Skeletal muscle satellite cell (primary cell): ENCODE data around the gene GPR157.

Experiments used
- H3K27me3 ChIP-seq: 2 replicates; pipeline ENCODE4 v1.7.0; 2013; ENCODE audit warnings: low read length; ENCODE audit not compliant: control insufficient read depth, insufficient read depth
- H3K36me3 ChIP-seq: 2 replicates; pipeline ENCODE4 v1.7.0; 2013; ENCODE audit warnings: mild to moderate bottlenecking, control low read depth, low read length; ENCODE audit not compliant: insufficient read depth
- H3K4me1 ChIP-seq: 2 replicates; pipeline ENCODE4 v1.7.0; 2013; ENCODE audit warnings: low read length; ENCODE audit not compliant: control insufficient read depth, insufficient read depth
- H3K4me2 ChIP-seq: 2 replicates; pipeline ENCODE4 v1.7.0; 2013; ENCODE audit warnings: mild to moderate bottlenecking, low read length
- H3K4me3 ChIP-seq: 2 replicates; pipeline ENCODE4 v1.7.0; 2013; ENCODE audit warnings: low read length
- H3K9ac ChIP-seq: 2 replicates; pipeline ENCODE4 v1.7.0; 2013; ENCODE audit warnings: mild to moderate bottlenecking, low read depth, low read length, moderate library complexity
- H3K9me3 ChIP-seq: replicated peaks from 2 replicates; pipeline ENCODE4 v1.7.0; 2013; ENCODE audit warnings: mild to moderate bottlenecking, control low read depth, low read length

GPR157 gene

DNA sequence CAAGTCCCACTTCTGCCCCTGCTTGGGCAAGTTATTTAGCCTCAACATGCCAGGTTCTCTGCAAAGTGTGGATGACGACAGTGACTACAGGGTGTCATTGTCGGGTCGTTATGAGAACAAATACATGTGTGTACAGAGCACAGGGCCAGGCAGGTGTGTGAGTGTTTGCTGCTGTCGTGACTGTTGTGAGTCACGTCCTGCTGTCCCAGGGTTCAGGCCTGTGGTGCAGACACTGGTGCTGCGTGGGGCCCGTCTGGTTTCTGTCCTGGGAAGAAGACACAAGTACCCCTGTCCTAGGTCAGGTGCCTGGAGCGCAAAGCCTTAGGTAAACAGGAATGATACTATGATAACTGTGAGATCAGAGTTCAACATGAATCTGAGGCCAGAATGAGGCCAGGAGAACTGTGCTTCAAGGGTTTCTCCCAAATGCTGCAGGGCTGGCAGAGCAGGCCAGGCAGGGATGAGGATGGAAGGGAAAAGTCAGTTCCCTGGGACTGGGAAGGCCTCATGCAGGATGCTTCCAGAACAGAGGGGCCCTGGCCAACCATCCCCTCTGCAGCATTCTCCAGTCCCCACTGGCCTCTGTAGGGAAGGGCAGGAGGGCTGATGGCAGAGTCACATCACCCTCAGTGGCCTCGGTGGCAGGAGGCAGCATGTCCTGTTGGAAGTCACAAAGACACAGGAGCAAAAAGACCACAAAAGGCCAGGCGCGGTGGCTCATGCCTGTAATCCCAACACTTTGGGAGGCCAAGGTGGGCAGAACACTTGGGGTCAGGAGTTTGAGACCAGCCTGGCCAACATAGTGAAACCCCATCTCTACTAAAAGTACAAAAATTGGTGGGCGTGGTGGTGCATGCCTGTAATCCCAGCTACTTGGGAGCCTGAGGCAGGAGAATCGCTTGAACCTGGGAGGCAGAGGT lies 15.7 kb downstream of the GPR157 start:
- Histone ChIP-seq H3K27me3 (no peaks in the 10 kb centered on the region), H3K9ac (no peak overlapping the region), H3K4me2 (no peak overlapping the region), H3K36me3 (peaks cover 1% of the 10 kb centered on the region), H3K4me3 (no peak overlapping the region), H3K4me1 (no peaks in the 10 kb centered on the region), H3K9me3 (no peaks in the 10 kb centered on the region)

DNA sequence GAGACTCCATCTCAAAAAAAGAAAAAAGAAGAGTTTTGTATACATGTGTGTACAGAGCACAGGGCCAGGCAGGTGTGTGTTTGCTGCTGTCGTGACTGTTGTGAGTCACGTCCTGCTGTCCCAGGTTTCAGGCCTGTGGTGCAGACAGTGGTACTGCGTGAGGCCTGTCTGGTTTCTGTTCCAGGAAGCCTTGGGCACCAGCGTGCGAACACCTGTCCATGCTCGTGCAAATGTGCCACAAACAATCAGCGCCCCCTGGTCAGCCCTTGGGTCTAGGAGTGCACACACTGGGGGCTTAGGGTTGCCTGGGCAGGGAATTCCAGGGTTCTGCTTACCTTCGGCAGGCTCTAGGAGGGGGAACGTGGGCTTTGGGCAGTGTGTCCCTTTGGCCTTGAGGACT lies 16.9 kb downstream of the GPR157 start:
- H3K36me3 ChIP-seq, result peaks cover 5% of the 10 kb centered on the region
- H3K4me2 ChIP-seq, result no peak overlapping the region
- H3K9me3 ChIP-seq, result no peaks in the 10 kb centered on the region
- H3K9ac ChIP-seq, result no peak overlapping the region
- H3K4me1 ChIP-seq, result no peaks in the 10 kb centered on the region
- no peak overlapping the region for H3K4me3 ChIP-seq
- H3K27me3 ChIP-seq, result no peaks in the 10 kb centered on the region

DNA sequence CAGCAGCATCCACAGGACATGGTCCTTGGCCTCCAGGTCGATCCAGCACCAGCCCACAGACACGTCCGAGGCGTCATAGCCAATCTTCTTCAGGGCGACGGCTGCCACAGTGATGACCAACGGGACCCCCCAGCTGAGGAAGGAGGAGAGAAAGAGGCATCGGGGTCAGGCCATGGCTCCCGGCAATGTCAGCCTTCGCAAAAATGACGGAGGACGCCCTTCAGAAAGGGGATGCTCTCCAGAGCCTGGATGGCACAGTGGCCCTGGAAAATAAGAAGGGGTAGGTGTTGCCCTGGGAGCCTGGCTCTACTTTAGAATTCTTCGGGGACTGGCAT lies 17.6 kb downstream of the GPR157 start:
- H3K27me3 ChIP-seq, result no peaks in the 10 kb centered on the region
- H3K4me1 ChIP-seq, result no peaks in the 10 kb centered on the region
- H3K4me3 ChIP-seq, result no peak overlapping the region
- no peak overlapping the region for H3K9ac ChIP-seq
- no peaks in the 10 kb centered on the region for H3K9me3 ChIP-seq
- no peak overlapping the region for H3K4me2 ChIP-seq
- peaks cover 5% of the 10 kb centered on the region for H3K36me3 ChIP-seq

DNA sequence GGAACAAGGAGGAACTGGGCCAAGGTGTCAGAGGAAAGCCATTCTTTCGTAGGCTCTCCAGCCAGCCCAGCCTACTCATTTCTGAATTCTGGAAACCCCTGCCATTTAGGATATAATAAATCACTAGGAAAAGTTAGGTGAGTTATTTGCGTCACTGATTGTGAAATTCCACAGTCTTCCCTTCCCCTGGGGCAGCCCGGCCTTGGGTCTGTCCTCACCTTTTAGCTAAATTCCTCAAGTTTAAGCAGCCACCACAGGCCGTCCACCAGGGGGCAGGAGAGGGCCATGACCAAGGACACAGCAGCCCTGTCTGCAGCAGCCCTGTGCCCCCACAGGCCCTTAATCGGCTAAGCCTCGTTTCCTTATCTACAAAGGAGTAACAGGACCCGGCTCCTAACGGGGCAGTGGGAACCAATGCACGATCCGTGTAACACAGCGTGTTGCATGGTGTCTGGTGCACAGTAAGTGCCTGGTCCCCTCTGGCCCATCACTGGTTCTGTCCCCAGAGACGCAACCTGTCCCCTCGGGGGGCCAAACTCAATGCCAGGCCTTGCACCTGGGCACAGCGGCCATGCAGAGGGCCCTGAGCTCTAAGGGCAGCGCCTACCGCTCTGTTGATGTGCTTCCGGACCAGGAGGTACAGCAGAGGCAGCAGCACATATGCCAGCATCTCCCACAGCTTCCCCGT lies 18.1 kb downstream of the GPR157 start:
- H3K36me3 ChIP-seq, result peaks cover 5% of the 10 kb centered on the region
- no peak overlapping the region for H3K4me2 ChIP-seq
- no peak overlapping the region for H3K9ac ChIP-seq
- no peak overlapping the region for H3K4me3 ChIP-seq
- no peaks in the 10 kb centered on the region for H3K9me3 ChIP-seq
- H3K27me3 ChIP-seq, result no peaks in the 10 kb centered on the region
- no peaks in the 10 kb centered on the region for H3K4me1 ChIP-seq

DNA sequence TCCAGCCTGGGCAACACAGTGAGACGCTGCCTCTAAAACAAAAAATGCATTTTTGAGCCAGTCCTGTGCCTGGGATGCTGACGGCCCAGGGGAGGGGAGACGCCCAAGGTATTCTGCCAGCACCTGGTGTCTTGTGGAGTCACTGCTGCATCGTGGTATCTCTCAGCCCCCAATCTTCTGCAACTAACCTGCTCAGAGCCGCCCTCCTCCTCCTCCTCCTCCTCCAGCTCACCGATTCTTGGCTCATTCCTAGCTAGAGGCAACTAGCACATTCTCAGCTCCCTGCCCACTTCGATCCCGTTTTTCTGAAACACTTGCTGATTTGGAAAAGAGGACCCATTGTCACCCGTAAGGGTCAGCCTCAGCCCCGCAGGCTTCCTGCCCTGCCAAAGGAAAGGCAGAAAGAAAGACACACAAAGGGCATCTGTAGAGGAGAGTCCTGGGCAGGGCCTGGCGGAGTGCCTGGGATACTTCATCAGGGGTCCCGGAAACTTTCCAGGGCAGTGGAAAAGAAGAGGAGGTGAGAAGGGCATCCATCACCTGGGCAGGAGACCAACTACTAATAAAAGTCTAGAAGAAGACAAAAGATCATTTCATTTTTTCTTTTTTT lies 20.7 kb downstream of the GPR157 start:
- H3K4me1 ChIP-seq, result no peaks in the 10 kb centered on the region
- H3K4me2 ChIP-seq, result no peak overlapping the region
- no peak overlapping the region for H3K9ac ChIP-seq
- H3K9me3 ChIP-seq, result no peaks in the 10 kb centered on the region
- no peaks in the 10 kb centered on the region for H3K27me3 ChIP-seq
- H3K4me3 ChIP-seq, result no peak overlapping the region
- H3K36me3 ChIP-seq, result peaks cover 17% of the 10 kb centered on the region

DNA sequence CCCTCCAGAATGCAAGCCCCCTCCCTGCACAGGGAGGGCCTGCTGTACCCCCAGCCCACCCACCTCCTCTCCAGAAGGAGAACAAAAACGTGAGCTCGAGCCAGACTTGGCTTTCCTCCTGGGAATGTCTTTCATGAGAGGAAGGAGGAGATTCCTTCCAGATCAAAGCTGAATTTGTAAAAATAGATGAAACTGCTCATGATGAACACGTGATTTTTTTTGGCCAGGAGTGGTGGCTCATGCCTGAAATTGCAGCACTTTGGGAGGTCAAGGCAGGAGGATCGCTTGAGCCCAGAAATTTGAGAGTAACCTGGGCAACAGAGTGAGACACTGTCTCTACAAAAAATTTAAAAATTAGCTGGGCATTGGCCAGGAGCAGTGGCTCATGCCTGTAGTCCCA lies 21.8 kb downstream of the GPR157 start:
- H3K4me3 ChIP-seq, result no peak overlapping the region
- H3K4me1 ChIP-seq, result no peaks in the 10 kb centered on the region
- no peaks in the 10 kb centered on the region for H3K27me3 ChIP-seq
- H3K9me3 ChIP-seq, result no peaks in the 10 kb centered on the region
- H3K36me3 ChIP-seq, result peaks cover 20% of the 10 kb centered on the region
- no peak overlapping the region for H3K9ac ChIP-seq
- H3K4me2 ChIP-seq, result no peak overlapping the region

DNA sequence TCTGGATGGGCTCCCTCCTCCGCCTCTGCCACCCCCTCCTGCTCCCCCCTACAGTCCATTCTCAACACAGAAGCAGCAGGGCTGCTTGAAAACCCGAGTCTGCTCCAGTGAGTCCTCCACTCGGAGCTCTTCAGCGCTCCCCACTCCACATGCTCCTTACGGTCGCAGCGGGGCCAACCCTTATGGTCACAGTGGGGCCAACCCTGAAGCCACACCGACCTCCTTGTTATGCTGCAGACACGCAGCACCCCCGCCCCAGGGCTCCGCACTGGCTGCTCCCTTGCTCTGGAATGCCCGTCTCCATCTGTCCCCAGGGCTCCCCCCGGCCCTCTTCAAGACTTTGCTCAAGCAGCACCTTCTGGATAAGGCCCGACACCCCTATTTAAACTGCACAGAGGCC lies 22.6 kb downstream of the GPR157 start:
- Histone ChIP-seq H3K4me3 (no peak overlapping the region), H3K4me1 (no peaks in the 10 kb centered on the region), H3K9me3 (no peaks in the 10 kb centered on the region), H3K9ac (no peak overlapping the region), H3K4me2 (no peak overlapping the region), H3K27me3 (no peaks in the 10 kb centered on the region), H3K36me3 (peaks cover 20% of the 10 kb centered on the region)

DNA sequence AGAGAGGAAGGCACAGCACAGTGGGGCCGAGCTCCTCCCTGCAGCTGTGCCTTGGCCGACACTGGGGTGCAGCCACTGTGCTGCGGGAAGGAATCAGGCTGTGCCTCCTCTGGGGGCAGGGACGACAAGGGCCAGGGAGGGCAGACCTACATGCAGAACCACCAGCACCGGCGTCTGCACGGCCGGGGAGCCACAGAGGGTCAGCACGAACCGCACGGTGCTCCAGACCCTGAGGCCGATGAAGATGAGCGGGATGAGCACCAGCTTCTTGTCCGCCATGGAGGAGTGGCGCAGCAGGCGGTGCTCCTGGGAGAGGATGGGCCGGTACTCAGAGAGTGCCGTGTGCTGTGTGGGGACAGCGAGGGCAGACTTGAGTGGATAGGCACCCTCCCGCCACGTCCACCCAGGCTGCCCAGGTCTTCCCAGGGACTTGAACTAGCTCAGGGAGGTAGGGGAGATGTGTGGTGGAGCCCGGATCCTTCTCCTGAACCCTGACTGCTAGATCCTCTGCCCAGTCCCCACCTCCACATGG lies 23.5 kb downstream of the GPR157 start:
- Histone ChIP-seq H3K4me2 (no peak overlapping the region), H3K9me3 (no peaks in the 10 kb centered on the region), H3K27me3 (no peaks in the 10 kb centered on the region), H3K4me3 (no peak overlapping the region), H3K9ac (no peak overlapping the region), H3K4me1 (no peaks in the 10 kb centered on the region), H3K36me3 (peaks cover 20% of the 10 kb centered on the region)

DNA sequence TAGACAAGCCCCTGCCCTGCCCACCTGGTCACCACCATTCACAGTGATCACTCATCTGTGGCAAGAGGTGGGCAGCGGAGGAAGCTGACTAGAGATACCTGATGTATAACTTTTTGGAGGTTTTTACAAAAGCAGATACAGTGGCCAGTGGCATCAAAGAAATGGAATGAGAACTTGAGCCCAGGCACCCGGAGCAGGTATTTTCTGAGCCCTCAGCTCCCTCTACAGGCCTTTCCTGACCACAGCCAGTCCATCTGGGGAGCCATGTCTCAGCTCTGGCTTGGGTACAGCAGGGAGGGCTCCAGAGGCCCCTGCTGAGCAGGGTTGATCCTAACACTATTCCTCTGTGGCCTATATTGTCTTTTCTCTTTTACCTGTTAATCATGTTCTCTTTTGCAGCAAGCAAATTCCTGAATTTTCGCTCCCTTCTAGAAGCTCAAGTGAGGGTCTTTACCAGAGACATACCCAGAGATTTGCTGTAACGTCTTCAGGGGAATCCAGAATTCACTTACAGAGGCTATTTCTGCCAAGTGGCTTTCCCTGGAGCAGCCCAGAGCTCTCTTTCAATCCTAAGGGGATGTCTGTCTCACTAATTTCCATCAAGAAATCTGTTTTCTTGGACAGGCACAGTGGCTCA lies 27.3 kb downstream of the GPR157 start:
- Histone ChIP-seq H3K4me3 (no peak overlapping the region), H3K4me1 (no peaks in the 10 kb centered on the region), H3K9me3 (no peaks in the 10 kb centered on the region), H3K36me3 (peaks cover 16% of the 10 kb centered on the region), H3K9ac (no peak overlapping the region), H3K4me2 (no peak overlapping the region), H3K27me3 (no peaks in the 10 kb centered on the region)

DNA sequence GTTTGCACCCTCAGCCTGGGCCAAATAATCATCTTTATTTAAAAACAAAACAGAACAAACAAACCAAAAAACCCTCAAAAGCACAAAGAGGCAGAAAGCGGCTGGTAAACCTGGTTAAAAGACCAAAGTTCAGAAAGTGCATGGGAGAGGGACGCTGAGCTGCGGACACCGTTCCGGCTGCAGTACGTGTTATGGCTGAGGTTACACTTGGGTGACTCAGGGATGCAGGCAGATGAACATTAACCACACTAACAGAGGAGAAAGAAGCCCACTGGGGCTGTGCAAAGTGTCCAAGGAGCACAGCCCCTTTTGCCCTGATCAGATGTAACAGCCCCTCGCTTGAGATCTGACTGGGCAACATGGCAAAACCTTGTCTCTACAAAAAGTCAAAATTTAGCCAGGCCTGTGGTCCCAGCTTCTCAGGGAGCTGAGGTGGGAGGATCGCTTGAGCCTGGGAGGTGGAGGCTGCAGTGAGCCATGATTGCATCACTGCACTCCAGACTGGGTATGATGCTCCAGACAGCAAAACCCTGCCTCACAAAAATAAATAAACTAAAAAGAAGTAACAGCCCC lies 28.3 kb downstream of the GPR157 start:
- Histone ChIP-seq H3K9ac (no peak overlapping the region), H3K4me3 (no peak overlapping the region), H3K4me1 (no peaks in the 10 kb centered on the region), H3K9me3 (no peaks in the 10 kb centered on the region), H3K27me3 (no peaks in the 10 kb centered on the region), H3K36me3 (peaks cover 15% of the 10 kb centered on the region), H3K4me2 (no peak overlapping the region)

DNA sequence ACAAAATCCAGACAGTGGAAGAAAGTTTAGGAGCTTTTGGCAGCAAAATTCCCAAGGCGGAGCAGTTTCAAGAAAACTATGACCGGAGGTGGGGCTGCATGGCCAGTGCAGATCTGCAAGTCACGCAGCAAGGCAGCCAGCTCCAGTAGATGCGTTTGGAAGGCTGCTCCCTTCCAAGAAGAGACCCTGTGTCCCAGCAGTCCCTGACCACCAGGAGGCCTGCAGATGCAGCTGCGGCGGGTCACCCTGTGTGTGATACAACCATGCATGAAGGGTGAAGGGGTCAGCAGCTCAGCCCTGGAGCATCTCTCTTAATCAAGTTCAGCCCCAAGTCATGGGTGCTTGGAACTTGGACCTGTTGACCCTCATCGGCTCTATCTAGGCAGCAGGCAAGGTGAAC lies 29.3 kb downstream of the GPR157 start:
- Histone ChIP-seq H3K4me3 (no peak overlapping the region), H3K27me3 (no peaks in the 10 kb centered on the region), H3K4me2 (no peak overlapping the region), H3K36me3 (peaks cover 11% of the 10 kb centered on the region), H3K9ac (no peak overlapping the region), H3K9me3 (no peaks in the 10 kb centered on the region), H3K4me1 (no peaks in the 10 kb centered on the region)
